AG08395 (cell line): ENCODE data around the gene CLEC10A.
"Not testable (repeated sequence)": the region's sequence is repeated elsewhere in the genome, so short reads cannot be mapped to it uniquely, and the experiment has no call there.

Experiments used
- DNase-seq: peaks from one replicate; pipeline ENCODE4 v3.0.0; 2012; ENCODE audit warnings: mixed read lengths, low spot score

The CLEC10A gene

DNA sequence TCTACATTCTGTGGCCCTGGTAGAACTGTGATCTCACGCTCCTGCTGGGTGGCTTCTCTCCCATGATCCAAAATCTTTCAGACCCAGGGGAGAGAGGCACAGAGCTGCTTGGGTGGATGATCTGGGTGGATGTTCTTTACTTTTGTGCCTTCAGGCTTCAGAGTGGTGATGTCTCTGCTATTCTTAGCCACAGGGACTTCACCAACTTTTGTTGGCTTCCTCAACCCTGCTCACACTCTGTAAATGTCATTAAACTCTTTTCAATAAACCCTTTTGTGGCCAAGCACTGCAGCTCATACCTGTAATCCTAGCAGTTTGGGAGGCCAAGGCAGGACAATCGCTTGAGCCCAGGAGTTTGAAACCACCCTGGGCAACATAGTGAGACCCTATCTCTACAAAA is 7.6 kb downstream of the CLEC10A start:
- DNase-seq: no peak

GRCh38 chr17:7070712-7071111 is 9.3 kb downstream of the CLEC10A start:
- DNase-seq: no peak

- DNase-seq: no peak
Measured at GRCh38 chr17:7068268-7068667, 11.8 kb downstream of the CLEC10A start.

- DNase-seq: no peak
Measured at GRCh38 chr17:7067198-7067597, 12.9 kb downstream of the CLEC10A start.

DNA sequence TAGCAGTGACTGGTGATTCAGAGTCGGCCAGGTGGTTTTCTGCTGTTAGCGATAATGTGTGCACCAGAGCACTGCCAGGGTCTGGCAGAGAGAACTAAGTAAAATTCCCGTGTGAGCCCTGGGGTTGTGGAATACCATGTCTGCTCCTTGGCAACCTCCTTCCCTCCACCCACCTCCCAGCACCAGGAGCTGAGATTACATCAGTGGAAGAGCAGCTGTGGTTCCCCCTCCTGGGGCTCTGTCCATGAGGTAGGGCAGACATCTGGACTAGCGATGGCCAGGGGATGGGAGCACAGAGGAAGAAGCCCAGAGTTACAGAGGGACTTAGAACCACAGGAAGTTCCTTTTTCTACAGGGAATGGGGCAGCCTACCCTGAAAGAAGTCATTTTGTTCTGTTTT is 15.8 kb downstream of the CLEC10A start:
- DNase-seq: no peak

DNA sequence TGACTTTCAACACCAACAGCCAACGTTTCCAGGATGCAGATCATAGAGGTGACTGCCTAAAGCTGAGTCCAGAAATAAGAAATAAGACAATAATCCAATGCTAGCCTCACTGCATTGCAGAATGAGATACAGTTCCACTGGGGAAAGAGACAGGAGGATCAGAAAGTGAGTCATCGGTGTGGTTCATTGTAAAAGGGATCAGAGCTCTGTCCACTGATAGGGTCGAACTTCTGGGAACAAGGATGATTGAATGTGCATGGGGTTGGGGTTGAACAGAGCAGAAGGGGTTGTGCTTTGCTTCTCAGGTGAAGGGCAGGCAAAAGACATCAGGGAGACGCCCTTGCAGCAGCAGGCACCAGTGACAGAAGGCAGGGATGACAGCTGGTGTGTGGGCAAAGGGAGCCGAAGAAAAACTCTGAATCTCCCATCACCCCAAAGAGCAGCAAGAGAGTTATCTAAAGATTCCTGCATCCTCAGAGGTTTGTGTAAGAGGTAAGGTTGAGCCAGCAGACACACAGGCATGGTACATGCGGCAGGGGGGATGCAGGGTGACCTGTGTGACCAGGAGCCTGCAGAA is 16.4 kb downstream of the CLEC10A start:
- DNase-seq: no peak

DNA sequence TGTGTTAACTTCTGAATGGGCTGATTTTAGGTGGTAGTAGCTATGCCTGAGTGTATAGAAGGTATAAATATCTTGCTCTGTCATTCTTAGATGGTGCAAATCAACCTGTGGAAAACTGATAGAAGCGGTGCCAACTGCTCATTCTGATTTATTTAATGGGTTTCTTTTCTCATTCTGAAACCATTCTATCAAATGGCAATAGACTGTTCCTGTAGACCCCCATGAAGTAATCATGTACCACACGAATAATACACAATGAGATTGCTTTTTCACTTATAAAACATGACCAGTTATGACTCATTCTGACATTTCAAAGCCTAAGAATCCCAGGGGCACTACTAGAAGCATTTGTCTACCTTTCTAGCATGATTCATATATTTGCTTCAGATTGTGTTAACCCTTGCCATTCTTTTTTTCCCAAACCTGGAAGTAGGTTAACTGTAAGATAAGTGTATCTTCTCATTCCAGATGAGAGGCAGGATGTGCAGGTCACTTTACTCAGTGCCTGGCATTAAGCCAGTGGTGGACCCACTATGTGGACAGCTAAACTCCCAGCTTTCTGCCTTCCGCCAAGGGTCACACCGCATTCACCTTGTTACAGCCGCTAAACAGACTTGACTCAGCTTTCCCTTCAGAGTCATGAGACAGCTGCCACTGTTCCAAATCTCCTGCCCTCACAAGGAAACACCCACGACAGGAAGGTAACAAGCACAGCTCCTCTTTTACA is 19.7 kb downstream of the CLEC10A start:
- DNase-seq: peak; percentile 41

- DNase-seq: no peak
Measured at GRCh38 chr17:7058831-7059447, 21.1 kb downstream of the CLEC10A start.

GRCh38 chr17:7056386-7056785 is 23.7 kb downstream of the CLEC10A start:
- DNase-seq: no peak

GRCh38 chr17:7050583-7050982 is 29.5 kb downstream of the CLEC10A start:
- DNase-seq: not testable (repeated sequence)

DNA sequence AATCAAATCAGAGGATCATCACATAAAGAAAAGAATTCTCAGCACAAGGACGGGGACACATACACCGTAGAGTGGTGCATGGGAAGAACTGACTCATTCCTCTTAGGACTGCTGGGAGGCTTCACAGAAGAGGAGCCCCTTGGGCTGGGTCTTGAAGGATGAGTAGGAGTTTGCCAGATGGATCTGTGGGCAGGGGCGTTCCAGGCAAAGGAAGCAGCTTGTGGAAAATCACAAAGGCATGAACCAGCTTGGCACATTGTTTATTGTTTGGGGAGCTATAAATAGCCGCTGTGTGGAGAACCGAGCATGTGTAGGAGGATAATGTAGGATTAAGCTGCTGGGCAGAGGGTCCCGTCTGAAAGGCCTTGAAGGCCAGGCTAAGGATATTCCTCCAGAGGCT is 31.1 kb downstream of the CLEC10A start:
- no peak for DNase-seq

DNA sequence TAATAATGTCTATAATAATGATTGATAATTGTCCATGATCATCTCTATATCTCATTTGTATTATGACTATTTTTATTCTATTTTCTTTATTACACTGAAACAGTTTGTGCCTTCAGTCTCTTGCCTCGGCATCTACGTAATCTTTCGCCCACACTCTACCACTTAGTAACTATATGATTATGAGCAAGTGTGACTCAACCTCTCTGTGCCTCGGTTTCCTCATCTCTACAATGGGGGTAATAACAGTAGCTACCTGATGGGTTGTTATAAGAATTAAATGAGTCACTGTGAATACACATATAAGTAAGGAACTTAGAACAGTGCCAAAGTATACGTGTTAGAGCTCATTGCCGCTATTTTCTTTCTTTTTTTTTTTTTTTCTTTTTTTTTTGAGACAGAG is 32.5 kb downstream of the CLEC10A start:
- DNase-seq: no peak

- DNase-seq: not testable (repeated sequence)
Measured at GRCh38 chr17:7046725-7047397, 33.2 kb downstream of the CLEC10A start.

DNA sequence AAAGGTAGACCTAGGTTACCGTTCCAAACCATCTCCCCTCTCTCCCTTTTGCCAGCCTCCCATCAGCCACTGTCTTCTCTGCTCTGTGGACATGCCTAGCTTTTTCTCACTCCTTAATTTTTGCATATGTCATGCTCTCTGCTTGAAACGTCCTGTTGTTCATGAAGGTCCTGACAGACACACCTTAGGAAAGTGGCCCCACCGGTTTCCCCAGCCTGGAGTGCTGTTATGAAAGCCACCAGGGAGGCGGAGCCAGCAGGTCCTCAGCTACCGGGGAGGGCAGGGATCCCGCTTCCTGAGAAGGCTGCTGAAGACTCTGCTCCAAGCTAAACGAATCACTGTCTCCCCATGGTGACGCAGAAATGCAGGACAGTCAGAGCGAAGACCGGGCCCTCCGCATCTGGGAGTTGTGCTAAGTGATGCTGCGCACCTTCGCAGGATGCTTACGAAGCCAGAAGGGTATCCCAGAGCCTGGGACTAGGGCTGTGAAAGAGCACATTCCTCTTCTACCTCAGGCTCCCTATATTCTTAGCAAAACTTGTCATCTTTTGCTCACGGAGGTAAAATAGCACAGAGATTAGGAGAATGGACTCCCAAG is 33.8 kb downstream of the CLEC10A start:
- DNase-seq: no peak

DNA sequence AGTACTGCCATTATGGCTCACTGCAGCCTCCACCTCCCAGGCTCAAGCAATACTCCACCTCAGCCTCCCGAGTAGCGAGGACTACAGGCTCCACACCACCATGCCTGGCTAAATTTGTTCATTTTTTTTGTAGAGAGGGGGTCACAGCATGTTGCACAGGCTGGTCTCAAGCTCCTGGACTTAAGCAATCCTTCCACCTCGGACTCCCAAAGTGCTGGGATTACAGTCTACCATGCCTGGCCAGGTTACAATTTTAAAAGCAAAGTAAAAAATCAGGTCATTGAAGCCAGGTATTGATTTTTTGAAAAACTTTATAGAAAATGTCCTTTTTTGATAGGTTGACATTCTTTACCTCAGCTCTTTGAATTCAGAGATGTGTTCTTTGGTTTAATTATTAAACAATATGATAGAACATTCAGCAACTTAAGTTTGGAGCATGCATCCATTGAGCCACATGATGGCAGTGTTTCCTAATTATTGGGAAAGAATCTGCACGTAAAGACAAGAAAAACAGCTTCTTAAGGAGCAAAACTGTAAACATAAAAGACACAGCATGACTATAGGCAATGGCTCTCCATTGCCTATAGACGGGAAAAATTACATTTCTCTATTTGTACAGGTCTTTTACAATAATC is 34.4 kb downstream of the CLEC10A start:
- DNase-seq: peak; percentile 62

DNA sequence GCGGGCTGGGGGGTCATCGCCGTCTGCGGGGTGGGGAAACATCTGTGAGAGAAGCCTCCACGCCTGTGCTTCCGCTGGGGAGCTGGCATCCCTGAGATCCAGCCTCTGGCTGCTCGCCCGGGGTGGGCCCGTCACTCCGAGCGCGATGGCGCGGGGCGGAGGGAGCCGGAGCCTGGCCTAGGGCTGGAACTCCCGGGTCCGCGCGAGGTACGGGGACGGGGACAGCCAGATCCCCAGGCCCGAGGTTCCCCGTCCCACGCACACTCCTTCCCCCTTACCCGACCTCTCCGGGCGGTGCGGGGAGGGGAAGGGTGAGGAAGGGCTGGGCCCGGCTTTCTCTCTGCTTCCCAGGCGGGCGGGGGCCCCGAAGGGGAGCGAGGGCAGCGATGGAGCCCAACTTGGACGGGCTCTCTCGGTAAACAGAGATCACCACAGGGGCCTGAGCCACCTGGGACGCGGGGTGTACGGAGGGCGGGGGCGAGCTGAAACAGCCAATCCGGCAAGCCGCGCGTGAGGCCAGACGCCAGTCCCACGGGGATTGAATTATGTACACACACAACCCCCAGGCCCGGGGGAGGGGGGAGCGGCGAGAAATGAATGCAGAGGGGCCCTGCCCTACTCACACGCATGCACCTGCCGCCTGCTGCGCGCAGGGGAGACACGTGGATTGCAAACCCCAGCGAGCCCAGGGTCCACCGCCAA is 36.4 kb downstream of the CLEC10A start, which contains the start of gene SLC16A11:
SLC16A11 (minus strand) TSS at position 596 of the 702 bp plus-strand sequence; CDS start at position 17, 579 bp downstream.
- peak; percentile 47 for DNase-seq

DNA sequence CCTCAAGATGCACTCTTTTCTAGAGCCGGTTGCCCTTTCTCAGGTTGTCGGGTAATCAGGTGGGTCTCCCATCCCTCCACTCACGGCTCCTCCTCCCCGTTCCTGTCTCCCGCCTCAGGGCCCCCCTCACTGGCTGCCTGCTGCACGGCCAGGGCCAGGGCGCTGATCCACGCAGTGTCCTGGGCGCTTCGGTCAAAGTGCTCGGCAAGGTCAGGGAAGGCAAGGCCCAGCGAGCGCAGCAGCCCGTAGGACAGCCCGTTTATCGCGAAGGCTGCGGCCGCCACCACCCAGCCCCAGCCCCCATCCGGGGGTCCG is 36.9 kb downstream of the CLEC10A start:
- DNase-seq: no peak

DNA sequence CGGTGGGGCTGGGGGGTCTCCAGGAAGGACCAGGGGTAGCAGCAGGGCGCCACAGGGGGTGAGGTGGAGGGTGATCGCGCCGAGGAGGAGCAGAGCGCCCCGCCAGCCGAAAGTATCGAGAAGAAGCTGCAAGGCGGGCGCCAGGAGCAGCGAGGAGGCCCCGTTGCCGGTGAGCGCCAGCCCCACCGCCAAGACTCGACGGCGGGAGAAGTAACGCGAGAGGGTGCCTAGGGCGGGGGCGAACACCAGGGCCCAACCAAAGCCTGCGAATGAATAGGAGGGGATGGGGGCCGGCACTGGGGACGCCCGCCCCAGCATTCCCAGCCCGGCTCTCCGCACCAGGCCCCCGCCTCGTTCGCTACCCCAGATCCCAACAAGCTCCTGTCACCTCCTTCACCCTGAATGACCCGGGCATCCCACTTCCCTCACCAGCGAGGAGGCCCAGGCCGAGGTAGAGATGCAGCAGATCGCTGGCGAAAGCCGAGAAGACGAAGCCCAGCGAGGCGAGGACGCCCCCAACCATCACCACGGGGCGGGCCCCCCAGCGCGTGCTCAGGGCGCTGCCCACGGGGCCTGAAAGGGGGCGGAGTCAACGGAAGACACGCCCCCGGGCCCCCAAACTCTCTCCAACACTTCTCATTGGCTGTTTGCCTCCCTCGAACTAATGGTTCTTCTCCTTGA is 37.4 kb downstream of the CLEC10A start:
- no peak for DNase-seq

GRCh38 chr17:7041607-7042500 is 38.2 kb downstream of the CLEC10A start:
- DNase-seq: no peak

GRCh38 chr17:7039832-7040231 is 40.2 kb downstream of the CLEC10A start:
- DNase-seq: no peak
